ENCODE measurements around the gene UBE2Q2.

UBE2Q2 gene

GRCh38 chr15:75945953-75946352, 102.7 kb downstream of the UBE2Q2 start:
- Histone ChIP-seq H3K9ac (no peak overlapping the region), H3K36me3 (ENCODE audit: control insufficient read depth, insufficient read depth, low read length) (no peaks in the 10 kb centered on the region), H3K4me1 (no peaks in the 10 kb centered on the region), H3K9me3 (ENCODE audit: control insufficient read depth, low read length) (no peaks in the 10 kb centered on the region), H3K4me2 (ENCODE audit: low read length) (no peak overlapping the region), H3K4me3 (ENCODE audit: low read depth, low read length) (no peak overlapping the region), H3K27ac (no peak overlapping the region), H2AFZ (no peak overlapping the region), H3K79me2 (no peaks in the 10 kb centered on the region), H3K27me3 (ENCODE audit: control insufficient read depth, insufficient read depth, low read length) (no peaks in the 10 kb centered on the region)
- no peak for TF ChIP-seq CTCF (IDR thresholded peaks at IDR 0.05)

DNA sequence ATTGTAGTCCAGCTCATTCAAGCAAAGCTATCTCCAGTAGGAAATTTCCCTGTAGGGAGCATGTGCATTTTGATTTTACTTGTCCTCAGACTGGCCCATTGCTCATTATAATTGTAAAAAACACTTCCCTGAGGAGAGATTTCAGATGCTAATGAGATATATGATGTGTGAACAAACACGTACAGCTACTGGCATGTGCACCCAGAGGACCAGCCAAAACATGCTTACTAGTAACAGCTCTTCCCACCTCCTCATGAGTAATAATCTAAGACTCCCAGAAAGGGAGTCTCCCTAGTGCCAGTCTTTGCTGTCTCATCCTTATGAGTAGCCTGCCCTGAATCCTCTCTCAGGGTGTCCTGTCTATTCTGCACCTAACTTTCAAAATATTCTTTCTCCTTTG, 103.8 kb downstream of the UBE2Q2 start:
- H3K27ac ChIP-seq, result no peak overlapping the region
- no peak overlapping the region for H3K4me3 ChIP-seq (ENCODE audit: low read depth, low read length)
- no peaks in the 10 kb centered on the region for H3K27me3 ChIP-seq (ENCODE audit: control insufficient read depth, insufficient read depth, low read length)
- H3K4me2 ChIP-seq (ENCODE audit: low read length), result no peak overlapping the region
- no peaks in the 10 kb centered on the region for H3K9me3 ChIP-seq (ENCODE audit: control insufficient read depth, low read length)
- no peaks in the 10 kb centered on the region for H3K79me2 ChIP-seq
- no peak for TF ChIP-seq CTCF (IDR thresholded peaks at IDR 0.05)
- H3K9ac ChIP-seq, result no peak overlapping the region
- no peaks in the 10 kb centered on the region for H3K4me1 ChIP-seq
- H2AFZ ChIP-seq, result no peak overlapping the region
- no peaks in the 10 kb centered on the region for H3K36me3 ChIP-seq (ENCODE audit: control insufficient read depth, insufficient read depth, low read length)

GRCh38 chr15:75948761-75949296, 105.6 kb downstream of the UBE2Q2 start:
- H3K9me3 ChIP-seq (ENCODE audit: control insufficient read depth, low read length), result no peaks in the 10 kb centered on the region
- H3K4me1 ChIP-seq, result no peaks in the 10 kb centered on the region
- H3K79me2 ChIP-seq, result no peaks in the 10 kb centered on the region
- H3K9ac ChIP-seq, result no peak overlapping the region
- H3K27ac ChIP-seq, result no peak overlapping the region
- no peak overlapping the region for H3K4me2 ChIP-seq (ENCODE audit: low read length)
- no peaks in the 10 kb centered on the region for H3K27me3 ChIP-seq (ENCODE audit: control insufficient read depth, insufficient read depth, low read length)
- H2AFZ ChIP-seq, result no peak overlapping the region
- no peaks in the 10 kb centered on the region for H3K36me3 ChIP-seq (ENCODE audit: control insufficient read depth, insufficient read depth, low read length)
- no peak for TF ChIP-seq CTCF (IDR thresholded peaks at IDR 0.05)
- no peak overlapping the region for H3K4me3 ChIP-seq (ENCODE audit: low read depth, low read length)
